GM23338 (cell line): ENCODE data around the gene GLMP. TPM values are rescaled to one million over a fixed set of nuclear protein-coding genes. Genes with fewer than 3 reads are reported as not detected.

Source experiments
- ATAC-seq: fragments of 200-7000 bp; cut with Tn5 transposase; 3 replicates; pipeline ENCODE4 v1.9.1; 2020
- DNase-seq: peaks from one replicate; pipeline ENCODE4 v3.0.0-alpha.2; 2015; ENCODE audit warnings: low spot score
- H2AFZ ChIP-seq: fragments of 200-600 bp; sonication (generic); 2 replicates; pipeline ENCODE4 v1.8.0; 2016; ENCODE audit warnings: antibody characterized with exemption, mild to moderate bottlenecking, moderate library complexity
- H3F3A ChIP-seq: fragments of 200-600 bp; sonication (generic); replicated peaks from 2 replicates; pipeline ENCODE4 v1.8.0; 2017; ENCODE audit warnings: antibody characterized with exemption, mixed run types, low read depth
- H3K27ac ChIP-seq: fragments of 200-600 bp; sonication (generic); 2 replicates; pipeline ENCODE4 v1.6.1; 2016; ENCODE audit warnings: low read depth
- H3K27me3 ChIP-seq: fragments of 200-600 bp; sonication (generic); 2 replicates; pipeline ENCODE4 v1.8.0; 2016; ENCODE audit warnings: mild to moderate bottlenecking, mixed run types, moderate library complexity; ENCODE audit not compliant: insufficient read depth
- H3K36me3 ChIP-seq: fragments of 200-600 bp; sonication (generic); 2 replicates; pipeline ENCODE4 v1.8.0; 2016; ENCODE audit warnings: mild to moderate bottlenecking; ENCODE audit not compliant: insufficient read depth
- H3K4me1 ChIP-seq: fragments of 200-600 bp; sonication (generic); 2 replicates; pipeline ENCODE4 v1.8.0; 2016; ENCODE audit warnings: mild to moderate bottlenecking, moderate library complexity; ENCODE audit not compliant: insufficient read depth
- H3K4me2 ChIP-seq: fragments of 200-600 bp; sonication (generic); 2 replicates; pipeline ENCODE4 v1.7.1; 2017; ENCODE audit warnings: mixed run types
- H3K4me3 ChIP-seq: fragments of 200-600 bp; sonication (generic); 2 replicates; pipeline ENCODE4 v1.6.1; 2016; ENCODE audit warnings: mixed run types
- H3K79me2 ChIP-seq: fragments of 200-600 bp; sonication (generic); replicated peaks from 2 replicates; pipeline ENCODE4 v1.8.0; 2017; ENCODE audit warnings: mild to moderate bottlenecking; ENCODE audit not compliant: insufficient read depth
- H3K9me2 ChIP-seq: fragments of 200-600 bp; sonication (generic); 2 replicates; pipeline ENCODE4 v1.8.0; 2017; ENCODE audit not compliant: insufficient read depth
- H4K20me1 ChIP-seq: fragments of 200-600 bp; sonication (generic); replicated peaks from 2 replicates; pipeline ENCODE4 v1.8.0; 2017; ENCODE audit warnings: mild to moderate bottlenecking; ENCODE audit not compliant: insufficient read depth
- H3K27ac Mint-ChIP-seq: 2 replicates; pipeline ENCODE4 v1.8.0; 2020; ENCODE audit warnings: inconsistent platforms, mild to moderate bottlenecking, moderate library complexity, mixed read lengths
- H3K27me3 Mint-ChIP-seq: 3 replicates; pipeline ENCODE4 v1.8.0; 2022; ENCODE audit warnings: low read depth, mild to moderate bottlenecking, moderate library complexity, mixed read lengths, inconsistent platforms; ENCODE audit not compliant: insufficient read depth, poor library complexity
- H3K36me3 Mint-ChIP-seq: 3 replicates; pipeline ENCODE4 v1.8.0; 2021; ENCODE audit warnings: low read depth, mild to moderate bottlenecking, inconsistent platforms, moderate library complexity, mixed read lengths
- H3K4me1 Mint-ChIP-seq: 3 replicates; pipeline ENCODE4 v1.8.0; 2020; ENCODE audit warnings: mild to moderate bottlenecking, inconsistent platforms, mixed read lengths
- H3K4me3 Mint-ChIP-seq: 3 replicates; pipeline ENCODE4 v1.8.0; 2021; ENCODE audit warnings: moderate library complexity, mild to moderate bottlenecking, inconsistent platforms, mixed read lengths
- H3K9me3 Mint-ChIP-seq: 3 replicates; pipeline ENCODE4 v1.8.0; 2020; ENCODE audit warnings: moderate library complexity, mild to moderate bottlenecking, inconsistent platforms, mixed read lengths
- ETS1 ChIP-seq: IDR thresholded peaks from 2 replicates; pipeline ENCODE4 v1.6.1; 2016; ENCODE audit warnings: antibody characterized with exemption
- EZH2 ChIP-seq: fragments of 200-600 bp; sonication (generic); IDR thresholded peaks from one replicate; pipeline ENCODE4 v1.8.0; 2017; ENCODE audit warnings: antibody characterized with exemption, mild to moderate bottlenecking, low read depth; ENCODE audit not compliant: unreplicated experiment
- JUNB ChIP-seq: IDR thresholded peaks from one replicate; pipeline ENCODE4 v1.6.1; 2016; ENCODE audit warnings: antibody characterized with exemption; ENCODE audit not compliant: unreplicated experiment
- POLR2AphosphoS5 ChIP-seq: IDR thresholded peaks from 2 replicates; pipeline ENCODE4 v1.6.1; 2016; ENCODE audit warnings: antibody characterized with exemption, low read depth
- STAT1 ChIP-seq: IDR thresholded peaks from one replicate; pipeline ENCODE4 v1.6.1; 2016; ENCODE audit warnings: antibody characterized with exemption; ENCODE audit not compliant: unreplicated experiment
- ZNF331 ChIP-seq: fragments of 250-450 bp; sonication (Bioruptor Pico); IDR thresholded peaks from 2 replicates; pipeline ENCODE4 v1.5.0; 2020; ENCODE audit warnings: low read depth, mild to moderate bottlenecking, moderate library complexity
- ZNF462 ChIP-seq: fragments of 250-450 bp; sonication (Bioruptor Pico); IDR thresholded peaks from 2 replicates; pipeline ENCODE4 v1.5.0; 2020; ENCODE audit warnings: mild to moderate bottlenecking, moderate library complexity
- polyA plus RNA-seq: library from polyadenylated mRNA; unstranded; fragments of >200 nt; fragmentation: Nextera tagmentation; extraction: Ambion mirVana; gene quantifications from 2 replicates; pipeline ENCODE4 v1.2.1, GENCODE V29; 2016
- total RNA-seq: library from RNA; depleted of rRNA; stranded (reverse); fragments of >200 nt; shearing (Covaris generic); gene quantifications from 2 replicates; pipeline ENCODE4 v1.2.3, GENCODE V29; 2014
- TF ChIP-seq, protein P1 (sequence below), 2 experiments: fragments of 200-600 bp in 1 of 2; sonication (generic) in 1 of 2; conservative IDR thresholded peaks; 2 replicates each; pipeline versions ENCODE4 v1.5.1 to v1.6.1; 2016 to 2017; ENCODE audit warnings: antibody characterized with exemption in 2 of 2, low read depth in 2 of 2, mild to moderate bottlenecking in 2 of 2, moderate library complexity in 1 of 2
- TF ChIP-seq, protein P2 (sequence below): IDR thresholded peaks from one replicate; pipeline ENCODE4 v1.6.1; 2018; ENCODE audit warnings: antibody characterized with exemption; ENCODE audit not compliant: unreplicated experiment

The GLMP gene
- total and polyA plus RNA-seq, 2 experiments from 2014 or later = 33.6 to 41.9 TPM

GRCh38 chr1:156281281-156281680 is 14.2 kb downstream of the GLMP start:
- H3K27ac Mint-ChIP-seq = peak overlapping the region; percentile 97

More at GRCh38 chr1:156281281-156281680, 14.2 kb downstream of the GLMP start:
- no peak for ATAC-seq
- H3K27ac ChIP-seq = peak overlapping the region; percentile 92; the same call in 1 of the 2 replicates
- H3F3A ChIP-seq = peaks cover 26% of the 10 kb centered on the region; the same call in 1 of the 2 replicates
- H4K20me1 ChIP-seq = peaks cover 41% of the 10 kb centered on the region
- peaks cover 16% of the 10 kb centered on the region for H3K4me1 ChIP-seq
- peaks cover 32% of the 10 kb centered on the region for H3K36me3 ChIP-seq
- Mint-ChIP-seq H3K4me3 (peak overlapping the region; percentile 98), H3K36me3 (peaks cover 26% of the 10 kb centered on the region), H3K27me3 (peaks cover 15% of the 10 kb centered on the region), H3K9me3 (no peaks in the 10 kb centered on the region), H3K4me1 (peaks cover 19% of the 10 kb centered on the region)
- no peaks in the 10 kb centered on the region for H3K27me3 ChIP-seq
- no peak overlapping the region for H2AFZ ChIP-seq
- H3K9me2 ChIP-seq = no peaks in the 10 kb centered on the region
- TF ChIP-seq, protein P1, sequence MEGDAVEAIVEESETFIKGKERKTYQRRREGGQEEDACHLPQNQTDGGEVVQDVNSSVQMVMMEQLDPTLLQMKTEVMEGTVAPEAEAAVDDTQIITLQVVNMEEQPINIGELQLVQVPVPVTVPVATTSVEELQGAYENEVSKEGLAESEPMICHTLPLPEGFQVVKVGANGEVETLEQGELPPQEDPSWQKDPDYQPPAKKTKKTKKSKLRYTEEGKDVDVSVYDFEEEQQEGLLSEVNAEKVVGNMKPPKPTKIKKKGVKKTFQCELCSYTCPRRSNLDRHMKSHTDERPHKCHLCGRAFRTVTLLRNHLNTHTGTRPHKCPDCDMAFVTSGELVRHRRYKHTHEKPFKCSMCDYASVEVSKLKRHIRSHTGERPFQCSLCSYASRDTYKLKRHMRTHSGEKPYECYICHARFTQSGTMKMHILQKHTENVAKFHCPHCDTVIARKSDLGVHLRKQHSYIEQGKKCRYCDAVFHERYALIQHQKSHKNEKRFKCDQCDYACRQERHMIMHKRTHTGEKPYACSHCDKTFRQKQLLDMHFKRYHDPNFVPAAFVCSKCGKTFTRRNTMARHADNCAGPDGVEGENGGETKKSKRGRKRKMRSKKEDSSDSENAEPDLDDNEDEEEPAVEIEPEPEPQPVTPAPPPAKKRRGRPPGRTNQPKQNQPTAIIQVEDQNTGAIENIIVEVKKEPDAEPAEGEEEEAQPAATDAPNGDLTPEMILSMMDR (conservative IDR thresholded peaks at IDR 0.05; ENCODE audit: low read depth in 2 of 2) = no peak
- TF ChIP-seq STAT1 (no peak), POLR2AphosphoS5 (no peak), JUNB (no peak), EZH2 (no peak), ZNF462 (CRISPR knock-in tag) (no peak), ETS1 (no peak), ZNF331 (CRISPR knock-in tag) (no peak)
- TF ChIP-seq, protein P2, sequence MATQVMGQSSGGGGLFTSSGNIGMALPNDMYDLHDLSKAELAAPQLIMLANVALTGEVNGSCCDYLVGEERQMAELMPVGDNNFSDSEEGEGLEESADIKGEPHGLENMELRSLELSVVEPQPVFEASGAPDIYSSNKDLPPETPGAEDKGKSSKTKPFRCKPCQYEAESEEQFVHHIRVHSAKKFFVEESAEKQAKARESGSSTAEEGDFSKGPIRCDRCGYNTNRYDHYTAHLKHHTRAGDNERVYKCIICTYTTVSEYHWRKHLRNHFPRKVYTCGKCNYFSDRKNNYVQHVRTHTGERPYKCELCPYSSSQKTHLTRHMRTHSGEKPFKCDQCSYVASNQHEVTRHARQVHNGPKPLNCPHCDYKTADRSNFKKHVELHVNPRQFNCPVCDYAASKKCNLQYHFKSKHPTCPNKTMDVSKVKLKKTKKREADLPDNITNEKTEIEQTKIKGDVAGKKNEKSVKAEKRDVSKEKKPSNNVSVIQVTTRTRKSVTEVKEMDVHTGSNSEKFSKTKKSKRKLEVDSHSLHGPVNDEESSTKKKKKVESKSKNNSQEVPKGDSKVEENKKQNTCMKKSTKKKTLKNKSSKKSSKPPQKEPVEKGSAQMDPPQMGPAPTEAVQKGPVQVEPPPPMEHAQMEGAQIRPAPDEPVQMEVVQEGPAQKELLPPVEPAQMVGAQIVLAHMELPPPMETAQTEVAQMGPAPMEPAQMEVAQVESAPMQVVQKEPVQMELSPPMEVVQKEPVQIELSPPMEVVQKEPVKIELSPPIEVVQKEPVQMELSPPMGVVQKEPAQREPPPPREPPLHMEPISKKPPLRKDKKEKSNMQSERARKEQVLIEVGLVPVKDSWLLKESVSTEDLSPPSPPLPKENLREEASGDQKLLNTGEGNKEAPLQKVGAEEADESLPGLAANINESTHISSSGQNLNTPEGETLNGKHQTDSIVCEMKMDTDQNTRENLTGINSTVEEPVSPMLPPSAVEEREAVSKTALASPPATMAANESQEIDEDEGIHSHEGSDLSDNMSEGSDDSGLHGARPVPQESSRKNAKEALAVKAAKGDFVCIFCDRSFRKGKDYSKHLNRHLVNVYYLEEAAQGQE = no peak
- peak overlapping the region; percentile 83 for H3K4me3 ChIP-seq
- H3K79me2 ChIP-seq = peaks cover 45% of the 10 kb centered on the region
- peak overlapping the region; percentile 96 for H3K4me2 ChIP-seq
- no peak for DNase-seq
